Activated CD4-positive, alpha-beta T cell treated with anti-CD3 and anti-CD28 coated beads, Interleukin-2, Interleukin-4, amounts not matched to agents 100 ng/mL and 50 ng/mL, durations not matched to agents 16 hours and 8 hours (primary cell): ENCODE data around the gene PARP9.

ENCODE experiments used
- DNase-seq: peaks from one replicate; pipeline ENCODE4 v3.0.0-alpha.2; 2020; ENCODE audit warnings: low spot score

PARP9 gene

DNA sequence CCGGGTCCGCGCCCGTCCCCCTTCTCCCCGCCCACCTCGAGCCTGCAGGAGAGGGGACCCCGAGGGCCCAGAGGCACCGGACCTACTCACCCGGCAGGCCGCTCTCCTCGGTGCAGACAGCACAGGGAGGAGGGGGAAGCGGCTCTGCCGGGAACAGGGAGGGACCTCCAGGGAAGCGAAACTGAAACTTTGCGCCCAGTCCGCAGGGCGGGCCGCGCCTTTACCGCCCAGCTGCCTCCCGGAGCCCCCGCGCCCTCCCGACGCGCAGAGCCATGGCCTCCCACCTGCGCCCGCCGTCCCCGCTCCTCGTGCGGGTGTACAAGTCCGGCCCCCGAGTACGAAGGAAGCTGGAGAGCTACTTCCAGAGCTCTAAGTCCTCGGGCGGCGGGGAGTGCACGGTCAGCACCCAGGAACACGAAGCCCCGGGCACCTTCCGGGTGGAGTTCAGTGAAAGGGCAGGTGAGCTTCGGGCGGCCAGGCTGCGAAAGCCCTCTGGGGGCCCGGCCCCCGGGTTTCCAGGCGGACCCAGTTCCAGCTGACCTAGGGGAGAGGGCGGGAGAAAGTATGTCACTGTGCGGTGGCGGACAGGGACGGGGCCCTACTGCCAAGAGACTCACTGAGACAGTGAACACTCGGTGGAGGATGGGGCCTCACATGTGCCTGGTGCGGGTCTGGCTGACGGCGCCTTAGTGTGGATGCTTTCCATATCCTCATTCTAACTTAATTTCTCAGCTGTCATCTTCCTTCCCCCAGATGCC lies at the start of gene PARP9, which contains the start of gene DTX3L:
TSS of gene PARP9 (minus strand) at position 146 of the 758 bp plus-strand sequence. CDS start 4,680 bp downstream, outside the sequence.
TSS of gene DTX3L (plus strand) at position 184 of the 758 bp plus-strand sequence. CDS start at position 273, 89 bp downstream.
- peak; percentile 75 for DNase-seq

DNA sequence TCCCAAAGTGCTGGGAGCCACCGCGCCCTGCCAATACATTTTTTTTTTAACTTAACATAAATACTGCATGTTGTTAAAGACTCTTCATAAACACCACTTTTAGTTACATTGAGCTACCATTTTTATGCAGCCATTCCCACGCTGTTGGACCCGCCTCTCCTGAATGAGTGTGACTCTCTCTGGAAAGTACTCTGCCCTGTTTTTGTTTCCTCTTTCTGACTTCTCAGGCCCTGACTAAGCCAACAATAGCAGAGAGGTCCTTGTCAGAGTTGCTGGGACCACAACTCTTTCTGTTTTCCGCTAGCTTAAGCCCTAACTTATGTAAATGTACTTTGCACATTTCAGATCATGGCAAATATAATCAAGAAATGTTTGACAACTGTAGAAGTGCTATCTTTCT lies 48.6 kb upstream of the PARP9 start:
- no peak for DNase-seq

DNA sequence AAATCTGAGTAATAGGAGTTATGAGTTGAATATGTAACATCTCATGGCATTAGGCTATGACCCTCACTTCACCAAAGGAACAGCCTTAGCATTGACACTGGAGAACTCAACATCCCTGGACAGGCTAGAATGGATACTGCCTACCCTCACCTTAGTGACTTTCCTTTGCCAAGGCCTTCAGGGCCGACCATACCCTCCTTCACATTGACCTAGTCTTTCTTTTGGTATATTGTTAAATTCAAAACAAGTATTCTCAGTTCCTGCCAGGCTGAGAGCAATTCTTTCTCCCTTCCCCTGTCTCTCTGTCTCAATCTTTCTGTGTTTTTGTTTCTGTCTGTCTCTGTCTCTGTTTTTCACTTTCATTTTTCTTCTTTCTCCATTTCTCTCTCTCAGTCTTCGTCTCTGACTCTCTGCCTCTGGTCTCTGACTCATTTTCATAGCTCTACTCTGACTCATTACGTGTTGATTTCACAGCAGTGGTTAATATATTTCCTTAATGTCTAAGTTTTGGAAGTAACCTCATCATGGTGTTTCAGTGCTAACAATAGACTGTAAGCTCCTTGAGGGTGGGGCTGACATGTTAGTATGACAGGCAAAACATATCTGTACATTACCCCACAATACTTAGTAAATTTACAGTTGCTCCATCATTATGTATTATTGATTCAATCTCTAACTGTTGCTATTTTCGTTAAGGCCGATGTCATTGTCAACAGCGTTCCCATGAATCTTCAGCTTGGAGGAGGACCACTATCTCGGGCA lies 45.9 kb upstream of the PARP9 start:
- peak; percentile 92 for DNase-seq

DNA sequence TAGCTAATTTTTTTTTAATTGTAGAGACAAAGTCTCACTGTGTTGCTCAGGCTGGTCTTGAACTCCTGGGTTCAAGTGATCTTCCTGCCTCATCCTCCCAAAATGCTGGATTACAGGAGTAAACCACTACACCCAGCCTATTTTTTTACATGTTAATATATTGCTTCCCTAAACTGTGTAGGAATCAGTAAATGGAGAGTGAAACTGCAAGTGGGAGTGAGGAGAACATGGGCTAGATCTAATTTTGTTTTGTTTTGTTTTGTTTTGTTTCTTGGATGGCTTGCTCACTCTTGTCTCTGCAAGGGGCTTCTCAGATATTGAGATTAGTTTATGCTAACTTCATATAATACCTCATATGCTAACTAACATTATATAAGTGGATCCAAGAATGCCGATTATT lies 44.8 kb upstream of the PARP9 start:
- no peak for DNase-seq

DNA sequence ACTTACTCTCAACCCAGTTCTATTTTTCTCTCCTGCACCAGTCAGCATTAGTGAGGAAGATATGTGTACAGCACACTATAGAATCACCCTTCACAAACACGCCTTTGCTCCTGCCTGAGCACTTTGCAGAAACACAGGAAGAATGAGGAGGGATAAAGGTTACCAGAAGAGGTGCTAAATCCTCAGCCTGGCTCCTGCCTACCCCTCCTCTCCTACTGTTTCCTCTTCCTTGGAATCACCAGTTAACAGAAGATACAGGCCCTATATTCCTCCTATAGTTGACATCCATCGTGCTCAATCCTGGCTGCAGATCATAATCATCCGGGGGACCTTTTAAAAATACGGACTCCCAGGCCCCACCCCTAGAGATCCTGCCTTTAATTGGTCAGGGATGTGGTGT lies 42.2 kb upstream of the PARP9 start:
- DNase-seq: no peak

DNA sequence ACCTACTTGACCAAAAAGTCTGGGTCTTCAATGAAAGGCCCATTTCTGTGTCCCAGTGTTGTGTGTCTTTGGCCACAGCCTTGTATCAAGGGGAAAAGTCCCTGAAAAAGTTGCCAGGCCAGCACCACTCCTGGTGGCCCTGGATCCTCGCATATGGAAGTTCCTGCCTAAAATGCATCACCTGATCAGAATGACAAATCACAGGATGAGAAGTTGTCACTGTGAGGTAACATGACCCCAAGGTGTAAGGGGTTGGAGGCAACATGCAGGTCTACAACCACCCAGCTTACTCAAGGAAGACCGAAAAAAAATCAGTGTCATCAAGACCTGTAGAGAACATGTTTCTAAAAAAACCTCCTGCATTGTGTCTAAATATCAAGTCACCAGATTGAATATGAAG lies 39.0 kb upstream of the PARP9 start:
- no peak for DNase-seq

DNA sequence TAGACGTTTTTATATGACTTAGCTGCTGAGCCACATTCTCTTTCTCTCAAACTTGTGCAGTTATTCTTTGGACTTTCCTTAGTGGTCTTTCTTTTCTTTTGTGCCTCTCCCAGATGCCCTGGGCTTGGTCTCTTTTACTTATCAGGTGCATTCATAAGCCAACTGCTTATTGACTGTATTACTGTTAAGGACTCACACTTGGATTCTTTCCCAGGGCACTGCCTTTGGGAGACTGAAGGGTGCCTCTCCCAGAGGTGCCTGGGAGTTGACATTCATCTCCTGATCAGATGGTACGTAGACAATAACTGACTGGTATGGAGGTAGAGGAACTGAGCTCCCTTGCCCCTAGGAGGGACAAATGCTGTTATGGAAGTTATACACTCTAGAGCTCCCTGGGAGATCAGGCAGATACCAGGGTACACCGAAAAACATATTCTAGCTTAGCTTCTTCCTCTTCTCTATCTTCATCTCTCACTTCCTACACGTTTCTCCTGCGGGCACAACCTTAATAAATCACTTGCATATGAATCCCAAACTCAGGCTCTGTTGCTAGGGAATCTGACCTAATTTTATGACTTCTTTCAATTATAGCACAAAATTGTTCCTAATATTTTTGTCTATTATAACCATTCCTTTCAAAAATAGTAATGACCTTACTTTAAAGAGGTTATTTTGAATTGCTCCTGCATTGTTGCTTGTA lies 38.1 kb upstream of the PARP9 start:
- DNase-seq: no peak

DNA sequence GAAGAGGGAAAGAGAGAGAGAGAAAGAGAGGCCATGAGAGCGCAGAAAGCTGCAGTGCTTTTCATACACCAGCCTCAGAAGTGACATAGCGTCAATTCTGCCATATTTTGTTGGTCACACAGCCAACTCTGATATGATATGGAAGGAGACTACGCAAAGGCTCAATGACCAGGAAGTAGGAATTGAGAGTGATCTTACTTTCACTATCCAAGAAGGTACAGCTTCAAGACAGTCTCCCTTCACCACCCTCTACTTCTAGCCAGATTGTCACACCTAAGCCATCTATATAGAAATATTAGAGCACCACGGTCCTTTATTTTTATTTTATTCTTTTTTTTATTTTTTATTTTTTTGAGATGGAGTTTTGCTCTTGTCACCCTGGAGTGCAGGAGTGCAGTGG lies 34.5 kb upstream of the PARP9 start:
- DNase-seq: no peak

DNA sequence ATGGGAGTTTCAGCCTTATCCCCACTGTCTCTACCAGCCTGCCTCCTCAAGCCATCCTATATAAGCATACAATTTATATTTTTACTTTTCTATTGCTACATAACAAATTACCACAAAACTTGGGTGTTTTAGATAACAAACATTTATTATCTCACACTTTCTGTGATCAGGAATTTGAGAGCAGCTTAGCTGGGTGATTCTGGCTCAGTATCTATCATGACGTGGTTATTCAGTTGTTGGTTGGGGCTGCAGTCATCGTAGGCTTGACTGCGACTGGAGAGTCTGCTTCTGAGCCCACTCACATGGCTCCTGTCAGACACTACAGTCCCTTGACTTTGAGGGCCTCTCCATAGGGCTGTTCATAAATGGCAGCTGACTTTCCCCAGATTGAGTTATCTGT lies 34.1 kb upstream of the PARP9 start:
- no peak for DNase-seq

DNA sequence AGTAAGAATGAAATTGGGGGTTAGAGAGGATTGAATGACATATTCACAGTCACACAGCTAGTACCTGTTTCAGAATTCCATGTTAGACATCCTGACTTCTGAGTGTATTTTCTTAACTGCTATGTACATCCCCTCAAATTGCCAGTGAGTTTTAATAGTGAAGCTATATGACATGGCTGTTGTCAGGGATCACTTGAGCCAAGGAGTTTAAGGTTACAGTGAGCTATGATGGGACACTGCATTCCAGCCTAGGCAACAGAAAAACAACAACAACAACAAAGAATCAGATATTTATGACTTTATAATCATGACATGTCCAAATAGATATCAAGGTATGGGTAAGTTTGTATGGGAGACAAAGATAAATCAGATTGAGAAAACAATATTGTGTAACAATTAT lies 29.9 kb upstream of the PARP9 start:
- no peak for DNase-seq

DNA sequence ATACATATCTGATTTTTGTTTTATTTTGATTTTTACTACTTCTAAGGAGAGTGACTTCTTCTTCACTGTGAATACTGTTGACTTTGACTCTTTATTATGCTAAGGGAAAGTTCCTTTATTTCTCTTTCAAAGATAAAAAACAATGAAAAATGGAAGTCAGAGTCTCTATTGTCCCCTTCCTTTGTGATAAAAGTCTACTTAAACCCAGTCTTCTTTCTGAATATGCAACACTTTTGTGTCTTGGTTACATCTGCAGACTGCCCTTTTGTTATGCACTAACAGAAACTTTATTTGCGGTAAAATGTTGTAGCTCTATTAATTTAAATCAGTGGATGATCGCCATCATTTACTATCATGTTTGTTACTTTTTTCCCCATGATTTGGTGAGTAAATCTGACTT lies 26.5 kb upstream of the PARP9 start:
- DNase-seq: no peak

DNA sequence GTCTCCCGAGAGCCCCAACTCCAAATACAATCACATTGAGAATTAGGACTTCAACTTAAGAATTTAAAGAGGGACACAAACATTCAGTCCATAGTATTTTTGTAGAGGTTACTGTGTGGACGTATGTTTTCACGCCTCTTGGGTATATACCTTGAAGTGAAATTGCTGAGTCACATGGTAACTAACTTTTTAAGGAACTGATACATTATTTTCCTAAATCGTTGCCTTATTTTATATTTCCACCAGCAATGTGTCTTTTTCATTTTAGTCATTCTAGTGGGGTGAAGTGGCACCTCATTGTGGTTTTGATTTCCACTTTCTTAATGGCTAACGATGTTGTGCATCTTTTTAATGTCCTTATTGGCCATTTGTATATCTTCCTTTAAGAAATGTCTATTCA lies 25.2 kb upstream of the PARP9 start:
- DNase-seq: no peak

DNA sequence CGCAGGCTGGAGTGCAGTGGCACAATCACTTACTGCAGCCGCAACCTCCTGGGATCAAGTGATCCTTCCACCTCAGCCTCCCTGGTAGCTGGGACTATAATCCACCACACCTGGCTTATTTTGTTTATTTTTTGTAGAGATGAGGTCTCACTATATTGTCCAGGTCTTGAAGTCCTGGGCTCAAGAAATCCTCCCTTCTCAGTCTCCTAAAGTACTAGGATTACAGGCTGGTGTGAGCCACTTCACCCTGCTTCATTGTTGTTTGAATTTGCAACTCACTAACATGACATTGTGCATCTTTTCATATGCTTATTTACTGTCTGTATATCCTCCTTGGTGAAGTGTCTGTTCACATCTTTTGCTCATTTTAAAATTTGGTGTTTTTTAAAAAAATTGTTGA lies 23.5 kb upstream of the PARP9 start:
- no peak for DNase-seq

DNA sequence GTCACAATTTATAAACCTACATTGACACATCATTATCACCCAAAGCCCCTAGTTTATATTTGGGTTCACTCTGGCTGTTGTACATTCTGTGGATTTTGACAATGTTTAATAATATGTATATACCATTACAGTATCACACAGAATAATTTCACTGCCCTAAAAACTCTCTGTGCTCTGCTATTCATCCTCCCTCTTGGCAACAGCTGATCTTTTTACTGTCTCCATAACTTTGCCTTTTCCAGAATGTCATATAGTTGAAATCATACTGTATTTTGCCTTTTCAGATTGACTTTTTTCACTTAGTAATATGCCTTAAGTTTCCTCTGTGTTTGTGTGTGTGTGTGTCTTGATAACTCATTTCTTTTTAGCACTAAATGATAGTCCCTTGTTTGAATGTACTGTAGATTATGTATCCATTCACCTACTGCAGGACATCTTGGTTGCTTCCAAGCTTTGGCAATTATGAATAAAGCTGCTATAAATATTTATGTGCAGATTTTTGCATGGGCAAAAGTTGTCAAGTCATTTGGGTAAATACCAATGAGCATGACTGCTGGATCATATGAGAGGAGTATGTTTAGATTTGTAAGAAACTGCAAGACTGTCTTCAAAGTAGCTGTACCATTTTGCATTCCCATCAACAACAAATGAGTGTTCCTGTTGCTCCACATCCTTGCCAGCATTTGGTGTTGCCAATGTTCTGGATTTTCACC lies 22.8 kb upstream of the PARP9 start:
- no peak for DNase-seq

DNA sequence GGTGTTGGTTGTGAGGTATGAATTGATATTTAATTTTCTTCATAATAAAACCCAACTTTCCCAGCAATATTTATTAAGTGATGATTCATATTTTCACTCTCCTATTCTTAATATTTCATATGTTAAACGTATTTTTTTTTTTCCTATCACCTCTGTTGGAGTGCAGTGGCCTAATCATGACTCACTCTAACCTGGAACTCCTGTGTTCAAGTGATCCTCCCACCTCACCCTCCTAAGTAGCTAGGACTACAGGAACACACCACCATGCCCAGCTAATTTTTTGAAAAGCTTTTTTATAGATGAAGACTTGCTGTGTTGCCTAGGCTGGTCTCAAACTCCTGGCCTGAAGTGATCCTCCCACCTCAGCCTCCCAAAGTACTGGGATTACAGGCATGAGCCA lies 22.0 kb upstream of the PARP9 start:
- DNase-seq: no peak

DNA sequence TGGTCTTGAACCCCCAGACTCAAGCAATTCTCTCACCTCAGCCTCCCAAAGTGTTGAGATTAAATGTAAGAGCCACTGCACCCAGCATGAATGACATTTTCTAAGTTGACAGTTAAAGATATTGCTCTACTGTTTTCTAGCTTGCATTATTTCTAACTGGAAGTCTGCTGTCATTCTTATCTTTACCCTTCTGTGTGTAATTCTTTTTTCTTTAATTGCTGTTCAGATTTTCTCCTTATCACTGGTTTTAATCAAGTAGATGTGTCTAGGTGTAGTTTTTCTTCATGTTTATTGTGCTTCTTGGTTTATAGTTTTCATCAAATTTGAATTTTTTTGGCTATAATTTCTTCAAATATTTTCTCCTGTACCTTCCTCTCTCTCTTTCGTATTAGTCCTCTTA lies 18.3 kb upstream of the PARP9 start:
- DNase-seq: no peak

DNA sequence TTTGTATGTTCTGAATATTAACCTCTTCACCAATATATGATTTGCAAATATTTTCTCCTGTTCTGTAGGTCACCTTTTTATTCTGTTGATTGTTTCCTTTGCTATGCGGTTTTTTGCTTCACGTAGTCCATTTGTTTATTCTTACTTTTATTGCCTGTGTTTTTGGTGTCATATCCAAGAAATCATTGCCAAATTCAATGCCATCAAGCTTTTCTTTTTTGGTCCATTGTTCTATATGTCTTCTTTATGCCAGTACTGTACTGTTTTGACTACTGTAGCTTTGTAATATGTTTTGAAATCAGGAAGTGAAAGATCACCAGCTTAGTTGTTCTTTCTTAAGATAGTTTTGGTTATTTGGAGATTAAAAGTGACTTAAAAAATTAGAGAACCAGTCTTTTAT lies 17.5 kb upstream of the PARP9 start:
- DNase-seq: no peak

DNA sequence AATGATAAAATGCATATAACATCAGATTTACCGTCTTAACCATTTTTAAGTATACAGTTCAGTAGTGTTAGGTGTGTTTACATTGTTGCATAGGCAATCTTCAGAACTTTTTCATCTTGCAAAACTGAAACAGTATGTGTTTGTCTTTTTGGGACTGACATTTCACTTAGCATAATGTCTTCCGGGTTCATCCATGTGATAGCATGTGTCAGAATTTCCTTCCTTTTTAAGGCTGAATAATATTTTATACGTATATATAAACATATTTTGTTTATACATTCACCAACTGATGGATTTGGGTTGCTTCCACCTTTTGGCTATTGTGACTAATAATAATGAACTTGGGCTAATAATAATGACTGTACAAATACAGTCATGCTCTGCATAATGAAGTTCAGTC lies 16.4 kb upstream of the PARP9 start:
- no peak for DNase-seq

DNA sequence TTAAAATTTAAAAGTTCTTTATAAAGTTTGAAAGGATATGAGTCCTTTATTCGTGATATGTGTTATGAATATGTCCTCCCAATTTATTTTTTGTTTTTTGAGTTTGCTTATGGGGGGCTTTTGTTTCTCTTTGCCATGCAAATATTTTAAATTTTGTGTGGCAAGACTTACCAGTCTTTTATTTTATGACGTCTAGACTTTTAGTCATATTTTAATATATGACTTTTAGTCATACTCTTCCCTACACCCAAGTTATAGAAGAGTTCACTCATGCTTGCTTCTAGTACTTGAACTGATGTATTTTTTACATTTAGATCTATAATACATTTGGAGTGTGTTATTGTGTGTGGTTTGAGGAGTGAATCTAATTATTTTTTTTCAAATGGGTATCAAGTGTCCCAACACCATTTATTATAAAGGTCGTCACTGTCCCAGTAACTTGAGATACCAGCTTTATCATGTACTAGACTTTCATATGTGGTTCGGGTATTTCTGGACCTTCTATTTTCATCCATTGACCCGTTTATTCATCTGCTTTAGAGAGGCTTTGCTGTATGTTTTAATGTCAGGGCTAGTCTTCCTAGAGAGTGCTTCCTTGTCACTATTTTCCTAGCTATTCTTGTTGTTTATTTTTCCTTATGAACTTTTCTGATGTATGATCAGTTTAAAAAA lies 14.1 kb upstream of the PARP9 start:
- no peak for DNase-seq

DNA sequence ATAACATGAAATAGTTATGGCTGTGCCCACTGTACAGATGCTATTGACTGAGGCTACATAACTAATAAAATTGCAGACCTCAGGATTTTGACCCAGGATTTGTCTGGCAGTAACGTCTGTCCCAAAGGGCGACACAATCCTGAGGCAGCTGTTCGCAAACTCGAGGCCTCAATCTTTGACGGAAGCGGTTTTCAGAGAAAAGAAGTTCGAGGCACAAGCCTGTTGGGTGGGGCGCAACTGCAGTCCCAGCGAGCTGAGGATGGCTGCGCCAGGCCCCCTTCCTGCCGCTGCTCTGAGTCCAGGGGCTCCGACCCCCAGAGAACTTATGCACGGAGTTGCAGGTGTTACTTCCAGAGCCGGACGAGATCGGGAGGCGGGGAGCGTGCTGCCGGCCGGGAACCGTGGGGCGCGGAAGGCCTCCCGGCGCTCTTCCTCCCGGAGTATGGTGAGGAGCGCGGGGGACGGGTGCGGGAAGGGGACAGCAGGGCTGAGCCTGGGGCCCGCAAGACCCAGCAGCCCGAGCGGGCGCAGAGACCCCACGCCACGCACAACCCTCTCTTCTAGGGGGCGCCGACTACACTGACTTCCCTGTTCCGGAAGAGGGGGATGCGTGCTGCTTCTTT lies 13.4 kb upstream of the PARP9 start, which contains the start of gene PARP15:
TSS of gene PARP15 (plus strand) at position 242 of the 623 bp plus-strand sequence. CDS start at position 260, 18 bp downstream.
- DNase-seq: peak; percentile 50
